OCI-LY1 (cell line): Measurements from ENCODE around the gene MRTFB.

ENCODE experiments used
- H2AFZ ChIP-seq: fragments of 200-600 bp; sonication (generic), shearing (Covaris generic); 2 replicates; pipeline ENCODE4 v1.6.0; 2014; ENCODE audit warnings: antibody characterized with exemption, mild to moderate bottlenecking, low read length
- H3F3A ChIP-seq: fragments of 200-600 bp; sonication (generic), shearing (Covaris generic); 2 replicates; pipeline ENCODE4 v1.6.0; 2014; ENCODE audit warnings: mild to moderate bottlenecking, antibody characterized with exemption, low read length, moderate library complexity; ENCODE audit not compliant: insufficient read depth
- H3K27ac ChIP-seq: fragments of 200-600 bp; sonication (generic); 2 replicates; pipeline ENCODE4 v1.5.1; 2014; ENCODE audit warnings: low read length, mixed run types, mild to moderate bottlenecking, low read depth; ENCODE audit not compliant: poor library complexity, severe bottlenecking
- H3K27me3 ChIP-seq: fragments of 200-600 bp; sonication (generic); 2 replicates; pipeline ENCODE4 v1.6.0; 2014; ENCODE audit warnings: antibody characterized with exemption, mild to moderate bottlenecking, low read length, moderate library complexity; ENCODE audit not compliant: insufficient read depth
- H3K36me3 ChIP-seq: fragments of 200-600 bp; sonication (generic); 2 replicates; pipeline ENCODE4 v1.6.1; 2014; ENCODE audit warnings: mild to moderate bottlenecking, antibody characterized with exemption, low read length, moderate library complexity, mixed read lengths; ENCODE audit not compliant: insufficient read depth
- H3K4me1 ChIP-seq: fragments of 200-600 bp; sonication (generic); 2 replicates; pipeline ENCODE4 v1.5.1; 2014; ENCODE audit warnings: mild to moderate bottlenecking, low read length, moderate library complexity; ENCODE audit not compliant: insufficient read depth, severe bottlenecking
- H3K4me2 ChIP-seq: fragments of 200-600 bp; sonication (generic), shearing (Covaris generic); 2 replicates; pipeline ENCODE4 v1.6.1; 2014; ENCODE audit warnings: low read length
- H3K4me3 ChIP-seq: fragments of 200-600 bp; sonication (generic); 2 replicates; pipeline ENCODE4 v1.5.1; 2014; ENCODE audit warnings: low read length, low read depth, mild to moderate bottlenecking, mixed read lengths; ENCODE audit not compliant: poor library complexity, severe bottlenecking
- H3K79me2 ChIP-seq: fragments of 200-600 bp; shearing (Covaris generic); 2 replicates; pipeline ENCODE4 v1.6.1; 2016; ENCODE audit warnings: mixed run types, low read length, mixed read lengths; ENCODE audit not compliant: insufficient read depth
- H3K9ac ChIP-seq: fragments of 200-600 bp; sonication (generic), shearing (Covaris generic); 2 replicates; pipeline ENCODE4 v1.6.1; 2014; ENCODE audit warnings: mild to moderate bottlenecking, low read length, mixed read lengths
- H3K9me2 ChIP-seq: fragments of 200-600 bp; sonication (generic), shearing (Covaris generic); 2 replicates; pipeline ENCODE4 v1.6.1; 2014; ENCODE audit warnings: low read depth, mild to moderate bottlenecking, low read length, mixed read lengths
- H3K9me3 ChIP-seq: fragments of 200-600 bp; shearing (Covaris generic); 2 replicates; pipeline ENCODE4 v1.6.1; 2014; ENCODE audit warnings: low read length, mixed read lengths
- H4K20me1 ChIP-seq: fragments of 200-600 bp; sonication (generic), shearing (Covaris generic); 2 replicates; pipeline ENCODE4 v1.6.0; 2016; ENCODE audit warnings: mild to moderate bottlenecking, low read length; ENCODE audit not compliant: insufficient read depth
- CTCF ChIP-seq: fragments of 200-600 bp; sonication (generic), shearing (Covaris generic); IDR thresholded peaks from 2 replicates; pipeline ENCODE4 v1.5.1; 2017; ENCODE audit warnings: mild to moderate bottlenecking, antibody characterized with exemption, low read length, moderate library complexity, mixed read lengths
- EZH2 ChIP-seq: fragments of 200-600 bp; sonication (generic), shearing (Covaris generic); IDR thresholded peaks from 2 replicates; pipeline ENCODE4 v1.8.0; 2017; ENCODE audit warnings: borderline replicate concordance, mixed run types, mild to moderate bottlenecking, antibody characterized with exemption, low read length, moderate library complexity, mixed read lengths

Gene MRTFB

GRCh38 chr16:14129502-14129901 lies 58.4 kb downstream of the MRTFB start:
- Histone ChIP-seq H3K4me2 (no peak overlapping the region), H3K9me3 (no peaks in the 10 kb centered on the region; the same call in 1 of the 2 replicates), H3K27me3 (no peaks in the 10 kb centered on the region), H2AFZ (no peak overlapping the region), H3F3A (no peaks in the 10 kb centered on the region), H3K4me3 (no peak overlapping the region), H3K27ac (no peak overlapping the region), H3K4me1 (peaks cover 9% of the 10 kb centered on the region), H3K36me3 (no peaks in the 10 kb centered on the region; the same call in 1 of the 2 replicates), H3K9ac (no peak overlapping the region), H4K20me1 (no peaks in the 10 kb centered on the region), H3K79me2 (peaks cover 12% of the 10 kb centered on the region; the same call in 1 of the 2 replicates), H3K9me2 (no peaks in the 10 kb centered on the region)
- TF ChIP-seq CTCF = no peak
- TF ChIP-seq EZH2 = no peak

DNA sequence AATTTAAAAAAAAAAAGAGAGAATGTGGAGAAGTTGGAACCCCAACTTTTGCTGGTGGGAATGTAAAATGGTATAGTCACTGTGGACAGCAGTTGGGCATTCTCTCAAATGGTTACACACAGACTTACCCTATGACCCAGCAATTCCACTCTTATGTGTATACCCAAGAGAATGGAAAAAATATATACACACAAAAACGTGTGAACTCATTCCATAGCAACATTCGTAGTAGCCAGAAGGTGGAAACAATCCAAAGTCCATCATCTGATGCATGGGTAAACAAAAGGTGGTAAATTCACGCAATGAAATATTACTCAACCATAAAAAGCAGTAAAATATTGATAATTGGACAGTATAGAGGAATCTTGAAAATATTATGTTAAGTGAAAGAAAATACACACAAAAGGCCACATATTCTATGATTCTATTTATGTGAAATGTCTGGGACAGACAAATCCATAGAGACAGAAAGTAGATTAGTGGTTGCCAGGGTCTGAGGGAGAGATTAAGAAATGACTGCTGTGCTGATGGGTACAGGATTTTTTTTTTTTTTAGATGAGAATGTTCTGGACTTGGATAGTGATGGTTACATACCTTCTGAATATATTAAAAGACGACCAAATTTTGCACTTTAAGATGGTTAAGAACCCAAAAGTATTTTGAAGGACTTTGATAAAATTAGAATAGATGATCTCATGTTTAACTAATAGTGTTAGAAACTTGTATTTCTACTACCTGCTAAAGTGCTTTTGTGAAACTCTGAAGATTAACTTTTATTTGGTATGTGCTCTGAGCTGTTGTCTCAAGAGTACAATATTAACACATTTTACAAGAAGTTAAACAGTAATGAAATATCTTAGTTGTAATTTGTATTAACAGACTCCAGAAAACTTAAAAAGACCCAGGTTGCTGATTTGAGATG lies 60.9 kb downstream of the MRTFB start:
- Histone ChIP-seq H3K9me3 (no peaks in the 10 kb centered on the region; the same call in 1 of the 2 replicates), H3K27ac (no peak overlapping the region)

GRCh38 chr16:14132696-14133048 lies 61.6 kb downstream of the MRTFB start:
- no peak overlapping the region for H3K4me2 ChIP-seq

More for the DNA sequence above, 60.9 kb downstream of the MRTFB start:
- 0 out of 2 replicates have a peak, but pooled peaks cover 2% of the 10 kb centered on the region for H3K36me3 ChIP-seq
- TF ChIP-seq CTCF (no peak), EZH2 (no peak)
- H3F3A ChIP-seq = no peaks in the 10 kb centered on the region
- no peaks in the 10 kb centered on the region for H3K4me1 ChIP-seq
- no peaks in the 10 kb centered on the region for H3K9me2 ChIP-seq
- no peaks in the 10 kb centered on the region for H3K79me2 ChIP-seq
- H3K27me3 ChIP-seq = no peaks in the 10 kb centered on the region
- no peaks in the 10 kb centered on the region for H4K20me1 ChIP-seq
- H3K4me2 ChIP-seq = no peak overlapping the region
- no peak overlapping the region for H3K4me3 ChIP-seq
- H2AFZ ChIP-seq = no peak overlapping the region
- no peak overlapping the region for H3K9ac ChIP-seq

More at GRCh38 chr16:14132696-14133048, 61.6 kb downstream of the MRTFB start:
- Histone ChIP-seq H3K9me3 (no peaks in the 10 kb centered on the region; the same call in 1 of the 2 replicates), H3K27me3 (no peaks in the 10 kb centered on the region), H2AFZ (no peak overlapping the region), H3K9ac (no peak overlapping the region), H3K4me1 (no peaks in the 10 kb centered on the region), H3K4me3 (no peak overlapping the region), H3F3A (no peaks in the 10 kb centered on the region), H3K79me2 (no peaks in the 10 kb centered on the region), H4K20me1 (no peaks in the 10 kb centered on the region), H3K27ac (no peak overlapping the region), H3K9me2 (no peaks in the 10 kb centered on the region), H3K36me3 (0 out of 2 replicates have a peak, but pooled peaks cover 2% of the 10 kb centered on the region)
- no peak for TF ChIP-seq EZH2
